Sigmoid colon (tissue), 4 donors: ENCODE results near the gene MROH7.

Experiments used
- CTCF ChIP-seq, 4 experiments: fragments of 450-650 bp in 3 of 4; fragments of 200-600 bp in 1 of 4; IDR thresholded peaks; one replicate each; pipeline ENCODE4 v1.5.1; 2016 to 2019; ENCODE audit warnings: antibody characterized with exemption in 4 of 4, mild to moderate bottlenecking in 3 of 4, moderate library complexity in 2 of 4
- EP300 ChIP-seq, 4 donors: sonication (generic); formaldehyde crosslinking; IDR thresholded peaks; one replicate each; pipeline ENCODE4 v1.6.1; 2017; ENCODE audit warnings: antibody characterized with exemption in 4 of 4
- POLR2A ChIP-seq, 2 donors: fragments of 450-650 bp; IDR thresholded peaks; one replicate each; pipeline ENCODE4 v1.6.1; 2016; ENCODE audit warnings: antibody characterized with exemption in 2 of 2, mild to moderate bottlenecking in 2 of 2, moderate library complexity in 2 of 2
- POLR2AphosphoS5 ChIP-seq, 4 donors: sonication (generic); formaldehyde crosslinking; IDR thresholded peaks; one replicate each; pipeline ENCODE4 v1.6.1; 2017; ENCODE audit warnings: antibody characterized with exemption in 4 of 4

- TF ChIP-seq CTCF (IDR thresholded peaks at IDR 0.05): no peak
- TF ChIP-seq POLR2AphosphoS5 (IDR thresholded peaks at IDR 0.05): no peak
- no peak for TF ChIP-seq POLR2A (IDR thresholded peaks at IDR 0.05)
- no peak for TF ChIP-seq EP300 (IDR thresholded peaks at IDR 0.05)
Measured at GRCh38 chr1:54701066-54701465, 59.5 kb downstream of the MROH7 start.
